WI38 (cell line): ENCODE results near the gene EDN1.

Source experiments
- H3K4me3 ChIP-seq: 2 replicates; pipeline ENCODE4 v1.5.1; 2011; ENCODE audit warnings: low read depth, mild to moderate bottlenecking, control low read depth, low read length
- CTCF ChIP-seq: IDR thresholded peaks from 2 replicates; pipeline ENCODE4 v1.5.1; 2012; ENCODE audit warnings: low read depth, mild to moderate bottlenecking, control low read depth, low read length

The EDN1 gene

GRCh38 chr6:12335717-12336116 lies 45.6 kb downstream of the EDN1 start:
- no peak overlapping the region for H3K4me3 ChIP-seq

GRCh38 chr6:12336121-12336971 lies 46.2 kb downstream of the EDN1 start:
- no peak for TF ChIP-seq CTCF
- no peak overlapping the region for H3K4me3 ChIP-seq

More at GRCh38 chr6:12335717-12336116, 45.6 kb downstream of the EDN1 start:
- no peak for TF ChIP-seq CTCF

- no peak overlapping the region for H3K4me3 ChIP-seq
- TF ChIP-seq CTCF = no peak
Measured at GRCh38 chr6:12339022-12339421, 48.9 kb downstream of the EDN1 start.

- H3K4me3 ChIP-seq = no peak overlapping the region
- TF ChIP-seq CTCF = no peak
Measured at GRCh38 chr6:12339808-12340487, 49.8 kb downstream of the EDN1 start.

- no peak for TF ChIP-seq CTCF
- no peak overlapping the region for H3K4me3 ChIP-seq
Measured at GRCh38 chr6:12340488-12340818, 50.3 kb downstream of the EDN1 start.

GRCh38 chr6:12342664-12343063 lies 52.5 kb downstream of the EDN1 start:
- no peak for TF ChIP-seq CTCF
- no peak overlapping the region for H3K4me3 ChIP-seq

- no peak for TF ChIP-seq CTCF
- no peak overlapping the region for H3K4me3 ChIP-seq
Measured at GRCh38 chr6:12343122-12343439, 52.9 kb downstream of the EDN1 start.
